Posterior vena cava (tissue), 2 donors: Measurements from ENCODE around the gene KRTAP20-3. TPM values are rescaled to one million over a fixed set of nuclear protein-coding genes. Genes with fewer than 3 reads are reported as not detected.

Experiments
- DNase-seq: peaks from one replicate; pipeline ENCODE4 v3.0.0-alpha.2; 2020; ENCODE audit warnings: low spot score
- intact Hi-C, 2 donors: fragments of 100-400 bp; cut with DNase I; formaldehyde crosslinking; loops; one replicate each; pipeline versions ENCODE4 v1.14.1 to v1.14.2; 2022 to 2023
- long read RNA-seq, 2 donors: library from polyadenylated mRNA; unstranded; transcript quantifications; one replicate each; pipeline ENCODE4 v2.0.0, GENCODE V29; 2020 to 2021
- total RNA-seq, 2 donors: library from RNA; stranded (reverse); fragmentation: NEBNext Ultra II Directional; extraction: Animal tissue kit (Norgen Biotek cat#: 25700); gene quantifications; one replicate each; pipeline ENCODE4 v1.2.1, GENCODE V29; 2021
- donor health status: DM: yes; HTN: yes; CAD: no.
- donor health status: DM: yes; HTN: yes; CAD: no.

Gene KRTAP20-3
- not detected for total RNA-seq
- long read RNA-seq, donor 1: 0 reads
- long read RNA-seq, donor 2: 0 reads

- intact Hi-C loops: no loop called here
- no peak for DNase-seq
These were observed at the start of gene KRTAP20-3 for GRCh38 chr21:30642564-30642963. KRTAP20-3 (plus strand) TSS chr21:30642864.

GRCh38 chr21:30598802-30599201 lies 43.9 kb upstream of the KRTAP20-3 start, which contains the start of gene KRTAP6-2:
KRTAP6-2 (minus strand) TSS chr21:30598902; CDS start chr21:30598874, 28 bp downstream.
- intact Hi-C loops: no loop called here

DNA sequence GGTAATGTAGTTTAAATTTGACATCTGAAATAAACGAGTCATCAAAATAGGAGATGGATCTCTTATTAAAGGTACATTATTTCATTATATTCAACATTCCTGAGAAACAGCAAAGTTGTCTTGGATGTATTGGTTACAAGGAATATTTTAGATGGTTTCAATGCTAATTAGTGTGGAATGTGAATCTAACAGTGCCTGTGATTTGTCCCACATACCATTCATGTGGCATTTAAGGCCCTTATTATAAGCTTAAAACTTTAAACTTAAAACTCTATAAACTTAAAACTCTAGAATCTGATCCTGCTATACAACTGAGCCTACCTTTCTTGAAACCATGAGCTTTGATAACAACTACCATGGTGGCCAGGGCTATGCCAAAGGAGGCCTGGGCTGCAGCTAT lies 41.9 kb upstream of the KRTAP20-3 start, which contains the start of gene KRTAP22-1:
TSS of gene KRTAP22-1 (plus strand) at position 301 of the 400 bp plus-strand sequence.
- intact Hi-C loops: no loop called here

More at GRCh38 chr21:30598802-30599201, 43.9 kb upstream of the KRTAP20-3 start, which contains the start of gene KRTAP6-2:
- DNase-seq: no peak

GRCh38 chr21:30605968-30606367 lies 36.7 kb upstream of the KRTAP20-3 start:
- no peak for DNase-seq
- intact Hi-C loops: no loop called here

More for the DNA sequence above, 41.9 kb upstream of the KRTAP20-3 start, which contains the start of gene KRTAP22-1:
- no peak for DNase-seq

- DNase-seq: no peak
- intact Hi-C loops: no loop called here
These were observed 30.5 kb upstream of the KRTAP20-3 start for GRCh38 chr21:30612132-30612531.

DNA sequence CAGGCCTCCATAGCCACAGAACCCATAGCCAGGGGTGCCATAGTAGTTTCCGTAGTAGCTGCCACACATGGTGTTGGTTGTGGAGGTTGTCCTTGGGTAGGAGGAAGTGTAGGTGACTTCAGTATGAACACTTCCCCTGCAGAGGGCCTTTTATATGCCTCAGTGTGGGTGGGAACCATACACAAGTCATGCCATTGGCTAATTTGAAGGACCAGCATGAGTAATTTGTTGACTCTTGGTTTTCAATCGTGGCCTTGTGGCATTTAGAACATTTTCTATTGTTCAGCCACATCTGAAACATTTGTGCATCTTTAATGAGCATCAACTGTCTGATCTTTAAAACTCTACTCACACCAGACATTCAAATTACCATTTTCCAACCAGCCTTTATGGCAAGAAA lies 28.8 kb upstream of the KRTAP20-3 start, which contains the start of gene KRTAP6-1:
TSS of gene KRTAP6-1 (minus strand) at position 95 of the 400 bp plus-strand sequence. CDS start at position 69, 26 bp downstream.
- intact Hi-C loops: no loop called here
- DNase-seq: no peak

DNA sequence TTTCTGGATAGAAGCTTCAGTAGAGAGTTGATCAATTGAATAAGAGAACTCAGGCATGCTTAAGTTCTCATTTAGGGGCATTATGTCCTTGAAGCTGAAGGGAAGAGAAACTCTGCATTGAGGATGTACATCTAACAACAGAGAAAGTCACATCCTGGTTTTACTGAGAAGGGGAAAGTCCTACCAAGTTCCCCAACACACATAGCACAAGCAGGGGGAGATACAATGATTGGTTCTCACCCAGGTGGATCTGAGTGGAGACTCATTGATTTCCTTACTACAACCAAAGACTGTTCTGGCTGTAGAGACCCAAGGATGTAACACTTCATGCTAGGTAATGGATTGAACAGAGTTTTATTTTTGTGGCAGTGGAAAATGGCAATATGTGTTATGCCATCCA lies 27.5 kb upstream of the KRTAP20-3 start:
- intact Hi-C loops: no loop called here

DNA sequence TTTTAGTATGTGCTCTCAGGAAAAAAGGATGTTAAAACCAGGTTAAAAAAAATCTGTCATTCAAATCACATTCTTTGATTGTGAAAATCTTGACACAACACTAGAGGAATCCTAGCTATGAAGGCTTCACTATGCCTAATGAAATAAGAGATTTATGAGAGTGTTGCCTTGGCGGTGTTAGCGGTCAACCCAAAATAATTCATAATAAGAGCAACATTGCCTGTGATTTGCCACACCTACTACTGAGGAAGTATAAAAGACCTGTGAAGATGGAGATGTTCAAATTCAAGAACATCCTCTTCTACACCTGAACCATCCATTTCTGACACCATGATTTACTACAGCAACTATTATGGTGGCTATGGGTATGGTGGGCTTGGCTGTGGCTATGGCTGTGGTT lies 26.5 kb upstream of the KRTAP20-3 start, which contains the start of gene KRTAP20-1:
TSS of gene KRTAP20-1 (plus strand) at position 301 of the 400 bp plus-strand sequence. CDS start at position 331, 30 bp downstream.
- intact Hi-C loops: no loop called here
- no peak for DNase-seq

More for the DNA sequence above, 27.5 kb upstream of the KRTAP20-3 start:
- no peak for DNase-seq

DNA sequence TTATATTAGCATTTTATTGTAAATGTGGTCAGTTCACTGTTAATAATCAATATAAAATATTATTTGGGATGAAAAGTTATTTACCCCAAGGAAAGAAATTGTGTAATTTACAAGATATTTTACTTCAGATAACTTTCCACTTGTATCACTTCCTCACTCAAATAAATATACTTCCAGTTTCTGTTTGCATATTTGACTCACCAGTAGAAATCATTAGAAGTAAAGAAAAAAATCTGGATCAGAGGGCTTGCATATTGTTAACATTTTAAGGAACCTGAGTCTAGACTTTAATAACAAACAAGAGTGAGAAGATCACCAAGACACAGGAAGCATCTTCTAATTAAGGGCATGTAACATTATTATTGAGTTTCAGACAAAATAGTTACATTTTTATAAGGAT lies 22.6 kb upstream of the KRTAP20-3 start:
- DNase-seq: no peak
- intact Hi-C loops: no loop called here

DNA sequence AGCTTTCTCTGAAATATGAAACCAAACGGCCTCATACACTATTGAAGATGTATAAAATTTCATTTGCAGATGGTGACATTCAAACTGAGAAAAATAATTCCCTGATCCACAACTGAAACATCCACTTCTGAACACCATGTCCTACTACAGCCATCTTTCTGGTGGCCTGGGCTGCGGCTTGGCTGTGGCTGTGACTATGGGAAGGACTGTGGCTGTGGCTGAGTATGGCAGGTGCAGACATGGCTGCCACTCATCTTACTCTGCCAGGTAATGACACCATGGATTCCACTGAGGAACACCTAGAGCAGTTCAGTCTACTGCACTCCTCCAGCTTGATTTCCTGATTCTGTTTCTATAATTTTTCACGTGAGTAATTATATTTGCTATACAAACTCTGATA lies 22.1 kb upstream of the KRTAP20-3 start, which contains the start of gene KRTAP20-4:
TSS of gene KRTAP20-4 (plus strand) at position 106 of the 400 bp plus-strand sequence.
- intact Hi-C loops: no loop called here
- DNase-seq: no peak

DNA sequence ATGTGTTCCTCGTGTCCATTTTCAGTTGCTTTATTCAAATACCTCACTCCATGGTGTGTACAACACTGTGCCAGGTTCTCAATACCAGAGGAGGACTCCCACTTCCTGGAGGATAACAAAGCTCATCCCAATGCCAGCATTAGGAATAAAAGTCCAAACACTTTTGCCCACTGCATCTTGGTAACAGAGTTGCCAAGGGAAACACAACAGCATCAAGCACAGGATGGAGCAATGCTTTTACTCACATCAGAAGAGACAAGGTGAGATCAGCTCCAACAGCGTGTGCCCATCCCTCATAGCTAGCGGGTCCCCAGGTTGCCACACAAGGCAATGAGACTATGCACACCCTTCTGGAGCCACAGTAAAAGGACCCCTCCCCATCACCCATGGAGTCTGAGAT lies 19.3 kb upstream of the KRTAP20-3 start:
- intact Hi-C loops: no loop called here
- DNase-seq: no peak

DNA sequence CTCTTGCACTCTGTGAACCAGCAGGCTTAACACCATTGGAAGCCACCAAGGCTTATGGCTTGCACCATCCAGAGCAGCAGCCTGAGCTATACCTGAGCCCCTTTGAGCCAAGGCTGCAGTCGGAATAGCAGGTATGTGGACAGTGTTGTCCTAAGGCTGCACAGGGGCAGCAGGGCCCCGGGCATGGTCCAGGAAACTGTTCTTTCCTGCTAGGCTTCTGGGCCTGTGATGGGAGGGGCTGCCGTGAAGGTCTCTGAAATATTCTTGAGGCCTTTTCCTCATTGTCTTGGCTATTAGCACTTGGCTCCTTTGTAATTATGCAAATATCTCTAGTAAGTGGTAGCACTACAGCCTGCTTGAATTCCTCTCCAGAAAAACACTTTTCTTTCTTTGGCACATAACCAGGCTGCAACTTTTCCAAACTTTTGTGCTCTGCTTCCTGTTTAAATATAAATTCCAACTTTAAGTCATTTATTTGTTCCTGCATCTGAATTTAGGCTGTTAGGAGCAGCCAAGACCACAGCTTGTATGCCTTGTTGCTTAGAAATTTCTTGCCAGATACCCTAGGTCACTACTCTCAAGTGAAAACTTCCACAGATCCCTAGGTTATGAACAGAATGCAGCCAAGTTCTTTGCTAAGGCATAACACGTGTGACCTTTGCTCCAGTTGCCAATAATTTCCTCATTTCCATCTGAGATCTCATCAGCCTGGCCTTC lies 17.1 kb upstream of the KRTAP20-3 start:
- intact Hi-C loops: no loop called here
- no peak for DNase-seq

GRCh38 chr21:30628109-30628508 lies 14.6 kb upstream of the KRTAP20-3 start:
- intact Hi-C loops: no loop called here
- DNase-seq: no peak

DNA sequence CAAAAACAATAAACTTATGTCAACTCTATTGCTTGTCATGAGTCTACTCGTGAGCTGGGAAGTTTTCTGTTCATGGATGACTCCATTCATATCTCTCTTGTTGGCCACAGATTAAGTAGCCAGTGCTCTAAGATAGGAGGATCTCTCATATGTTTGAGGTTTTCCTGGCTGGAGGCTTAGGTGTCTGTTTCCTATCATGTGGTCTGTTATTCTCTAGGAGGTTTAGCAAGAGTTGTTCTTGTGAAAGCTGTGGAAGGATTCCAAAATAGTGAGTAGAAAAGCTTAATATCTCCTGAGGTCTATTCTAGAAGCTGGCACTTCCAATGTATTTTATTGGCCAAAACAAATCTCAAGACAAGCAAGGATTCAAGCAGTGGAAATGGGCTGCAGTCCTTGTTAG lies 13.5 kb upstream of the KRTAP20-3 start:
- no peak for DNase-seq
- intact Hi-C loops: no loop called here

DNA sequence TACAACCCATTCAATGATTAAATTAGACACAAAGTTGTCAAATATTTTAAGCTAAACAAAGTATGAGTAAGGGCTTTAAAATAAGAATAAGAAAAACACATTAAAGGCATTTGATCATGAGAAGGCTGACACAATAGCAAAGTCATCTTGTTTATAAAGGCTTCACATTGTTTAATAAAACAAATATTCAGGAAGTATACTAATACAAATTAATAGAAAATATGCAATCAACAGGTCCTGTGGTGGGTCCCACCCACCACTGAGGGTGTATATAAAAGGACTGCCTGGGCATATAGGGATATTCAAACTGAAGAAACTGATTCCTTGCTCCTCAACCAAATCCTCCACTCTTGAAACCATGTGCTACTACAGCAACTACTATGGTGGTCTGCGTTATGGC lies 7.8 kb upstream of the KRTAP20-3 start, which contains the start of gene KRTAP20-2:
TSS of gene KRTAP20-2 (plus strand) at position 301 of the 400 bp plus-strand sequence. CDS start at position 359, 58 bp downstream.
- intact Hi-C loops: no loop called here

DNA sequence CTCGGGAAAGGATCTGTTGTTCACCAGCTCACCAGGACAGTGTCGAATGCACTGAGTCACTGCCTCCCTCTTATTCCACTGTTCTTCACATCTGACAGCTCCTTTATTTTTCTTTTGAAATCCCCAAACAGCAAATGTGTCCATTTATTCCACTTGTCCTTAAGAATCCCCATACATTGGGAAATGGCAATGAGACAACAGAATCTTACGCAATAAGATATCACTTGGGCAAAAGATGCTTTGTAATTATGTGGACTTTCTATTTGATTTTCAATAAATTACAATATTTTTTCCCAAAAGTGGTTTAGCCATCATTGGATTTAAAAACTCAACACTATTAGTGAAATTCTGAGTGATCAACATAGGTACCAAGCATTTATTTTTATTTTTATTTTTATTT lies 4.0 kb upstream of the KRTAP20-3 start:
- intact Hi-C loops: no loop called here
- no peak for DNase-seq

More for the DNA sequence above, 7.8 kb upstream of the KRTAP20-3 start, which contains the start of gene KRTAP20-2:
- no peak for DNase-seq

DNA sequence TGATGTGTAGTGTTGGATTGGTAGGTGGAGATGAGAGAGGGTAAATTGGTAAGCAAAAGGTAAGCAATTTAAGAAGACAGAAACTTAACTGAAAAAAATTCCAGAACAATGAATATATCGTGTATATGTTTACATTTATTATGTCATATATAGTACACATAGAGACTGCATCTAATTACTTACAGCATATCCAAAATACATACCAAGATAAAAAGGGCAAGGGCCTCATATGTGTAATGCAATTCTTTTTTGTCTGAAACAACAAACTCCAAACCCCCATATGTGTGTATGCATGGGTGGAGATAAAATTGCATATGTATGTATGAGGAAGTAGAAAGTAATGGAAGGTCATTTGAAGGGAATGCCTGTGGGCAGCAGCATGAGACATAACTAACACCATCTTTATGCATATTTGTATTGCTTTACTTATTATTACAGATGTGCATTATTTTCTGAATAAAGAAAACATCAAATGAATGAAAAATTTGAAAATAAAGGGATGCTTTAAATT lies 4.3 kb downstream of the KRTAP20-3 start:
- no peak for DNase-seq
- intact Hi-C loops: no loop called here

DNA sequence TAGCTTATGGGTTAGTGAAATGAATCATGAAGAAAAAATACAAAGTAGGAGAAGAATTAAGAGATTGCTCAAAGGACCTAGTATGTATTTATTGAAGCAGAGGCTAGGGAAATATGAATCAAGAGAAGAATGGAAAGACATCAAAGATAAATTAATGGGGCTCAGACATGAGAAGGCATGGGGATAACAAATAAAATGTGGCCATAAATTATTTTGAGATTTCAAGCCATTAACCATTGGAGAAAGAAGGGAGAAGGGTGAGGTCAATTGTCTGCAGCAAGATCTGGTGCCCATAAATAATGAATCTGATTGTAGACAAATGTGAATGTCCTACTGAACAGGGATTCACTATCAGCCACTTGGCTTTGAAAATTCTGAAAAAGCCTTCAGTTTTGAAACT lies 10.2 kb downstream of the KRTAP20-3 start:
- DNase-seq: no peak
- intact Hi-C loops: no loop called here

DNA sequence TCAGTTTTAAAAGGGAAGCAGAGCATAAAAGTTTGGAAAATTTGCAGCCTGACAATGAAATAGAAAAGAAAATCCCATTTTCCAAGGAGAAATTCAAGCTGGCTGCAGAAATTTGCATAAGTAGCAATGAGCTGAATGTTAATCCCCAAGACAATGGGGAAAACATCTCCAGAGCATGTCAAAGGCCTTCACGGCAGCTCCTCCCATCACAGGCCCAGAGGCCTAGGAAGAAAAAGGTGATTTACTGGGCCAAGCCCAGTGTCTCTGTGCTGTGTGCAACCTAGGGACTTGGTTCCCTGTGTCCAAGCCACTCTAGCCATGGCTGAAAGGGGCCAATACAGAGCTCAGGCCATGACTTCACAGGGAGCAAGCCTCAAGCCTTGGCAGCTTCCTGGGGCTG lies 26.1 kb downstream of the KRTAP20-3 start:
- intact Hi-C loops: no loop called here
- DNase-seq: no peak

GRCh38 chr21:30672985-30673650 lies 30.5 kb downstream of the KRTAP20-3 start:
- DNase-seq: no peak
- intact Hi-C loops: no loop called here
